Small intestine (tissue), 7 donors: ENCODE data around the gene PAPSS2. TPM values are rescaled to one million over a fixed set of nuclear protein-coding genes. Genes with fewer than 3 reads are reported as not detected.

Source experiments
- DNase-seq, 2 donors: peaks; one replicate each; pipeline versions ENCODE4 v3.0.0 to v3.0.0-alpha.2; 2013
- FAIRE-seq: peaks from 2 replicates; lab custom pipeline; 2012; peaks lifted over from hg19 to GRCh38; lab: Jason Lieb, UNC
- H3K27ac ChIP-seq, 3 donors: one replicate each; pipeline ENCODE4 v1.5.1; 2013; ENCODE audit warnings: low read length in 2 of 3, mild to moderate bottlenecking in 2 of 3, control low read depth in 1 of 3, inconsistent platforms in 1 of 3, low read depth in 1 of 3, moderate library complexity in 1 of 3
- H3K27me3 ChIP-seq, 3 donors: one replicate each; pipeline ENCODE4 v1.6.1; 2013; ENCODE audit warnings: low read length in 3 of 3, inconsistent platforms in 1 of 3; ENCODE audit not compliant: control insufficient read depth in 3 of 3, insufficient read depth in 3 of 3
- H3K36me3 ChIP-seq, 3 donors: one replicate each; pipeline ENCODE4 v1.6.1; 2013; ENCODE audit warnings: low read length in 3 of 3, inconsistent platforms in 1 of 3, low read depth in 1 of 3, mild to moderate bottlenecking in 1 of 3, moderate library complexity in 1 of 3; ENCODE audit not compliant: control insufficient read depth in 3 of 3, insufficient read depth in 2 of 3
- H3K4me1 ChIP-seq, 3 donors: one replicate each; pipeline ENCODE4 v1.6.1; 2013; ENCODE audit warnings: low read length in 2 of 3, inconsistent platforms in 1 of 3, low read depth in 1 of 3, mild to moderate bottlenecking in 1 of 3, moderate library complexity in 1 of 3; ENCODE audit not compliant: control insufficient read depth in 3 of 3, insufficient read depth in 2 of 3
- H3K4me3 ChIP-seq, 3 donors: one replicate each; pipeline ENCODE4 v1.5.1; 2013; ENCODE audit warnings: low read length in 3 of 3, control low read depth in 1 of 3, inconsistent platforms in 1 of 3, low read depth in 1 of 3, mild to moderate bottlenecking in 1 of 3, moderate library complexity in 1 of 3
- H3K9me3 ChIP-seq, 2 donors: one replicate each; pipeline ENCODE4 v1.6.1; 2013; ENCODE audit warnings: low read depth in 1 of 2, low read length in 1 of 2; ENCODE audit not compliant: control insufficient read depth in 2 of 2, insufficient read depth in 1 of 2
- WGBS, 3 donors: extraction: QIAGEN DNeasy Blood & Tissue Kit; methylation state at CpG; one replicate each; pipeline ENCODE4 v1.1.7; 2013; 5-methylcytosine and 5-hydroxymethylcytosine counted together
- polyA plus RNA-seq, 4 donors: library from polyadenylated mRNA; stranded (reverse) in 3 of 4; unstranded in 1 of 4; fragments of 200-250 nt in 3 of 4; fragments of 120-200 nt in 1 of 4; gene quantifications; one replicate each; pipeline versions ENCODE4 v1.2.1 to v1.2.3, GENCODE V29; 2013
- donor health status: healthy with polysubstance abuse.
- donor health status: control.
- donor health status: control.
- donor health status: Bipolar disorder and iron deficiency.
- donor health status: healthy.

The PAPSS2 gene
- polyA plus RNA-seq, 4 donors: 28.4 to 90.5 (median 58.1) TPM

DNA sequence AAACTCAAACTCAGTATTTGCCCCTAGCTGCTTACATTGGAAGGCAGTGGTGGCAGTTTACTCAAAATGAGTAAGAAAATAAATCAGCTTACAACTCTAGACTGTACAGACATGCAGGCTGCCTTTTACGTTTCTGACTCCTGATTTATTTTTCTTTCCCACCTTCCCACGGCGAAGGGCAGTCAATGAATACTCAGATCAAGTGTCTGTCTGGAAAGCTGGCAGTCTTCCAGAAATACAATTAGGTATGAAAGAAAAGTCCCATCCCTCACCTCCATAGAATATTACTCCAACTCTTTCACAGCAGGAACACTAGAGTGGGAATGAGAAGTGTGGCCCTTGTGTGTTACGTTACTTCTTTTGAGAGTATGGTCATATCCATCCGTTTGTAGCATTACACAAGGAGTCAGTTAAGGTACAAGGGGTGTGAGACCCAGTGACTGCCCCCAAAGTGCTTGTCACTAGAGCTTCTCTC is 1.3 kb upstream of the PAPSS2 start:
- DNase-seq (no peak), FAIRE-seq (no peak)
- H3K36me3 ChIP-seq: no peaks in the 10 kb centered on the region
- peaks cover 0 to 5% (median 0%) of the 10 kb centered on the region in 3 donors for H3K4me1 ChIP-seq
- peaks cover 0 to 2% (median 0%) of the 10 kb centered on the region in 3 donors for H3K27me3 ChIP-seq
- H3K27ac ChIP-seq: no peak overlapping the region
- no peak overlapping the region for H3K4me3 ChIP-seq
- WGBS, 3 donors: 85 to 88% (median 88%) methylated on average over 5 of the region's 5 CpGs
- no peaks in the 10 kb centered on the region for H3K9me3 ChIP-seq

GRCh38 chr10:87658858-87659555 is 671 bp upstream of the PAPSS2 start:
- FAIRE-seq: no peak
- 62 to 73% (median 67%) methylated on average over 15 of the region's 15 CpGs for WGBS, 3 donors
- Histone ChIP-seq H3K36me3 (peaks cover 0 to 3% (median 0%) of the 10 kb centered on the region in 3 donors), H3K9me3 (no peaks in the 10 kb centered on the region), H3K4me3 (peak overlapping the region; percentile 66 to 95 (median 70)), H3K4me1 (peaks cover 0 to 5% (median 0%) of the 10 kb centered on the region in 3 donors), H3K27me3 (peaks cover 0 to 2% (median 0%) of the 10 kb centered on the region in 3 donors), H3K27ac (no peak overlapping the region)
- peak in 1 of 2 donors; percentile 27 for DNase-seq

- Histone ChIP-seq H3K4me3 (peak overlapping the region; percentile 66 to 95 (median 70)), H3K4me1 (peaks cover 0 to 5% (median 0%) of the 10 kb centered on the region in 3 donors), H3K36me3 (peaks cover 0 to 3% (median 0%) of the 10 kb centered on the region in 3 donors), H3K9me3 (no peaks in the 10 kb centered on the region), H3K27me3 (peaks cover 0 to 2% (median 0%) of the 10 kb centered on the region in 3 donors), H3K27ac (peak overlapping the region; percentile 60 to 73 (median 66))
- 31 to 35% (median 33%) methylated on average over 12 of the region's 12 CpGs for WGBS, 3 donors
- FAIRE-seq (no peak), DNase-seq (peak; percentile 63 to 66)
Measured at GRCh38 chr10:87660484-87661133, 931 bp downstream of the PAPSS2 start.

GRCh38 chr10:87661861-87662785 is 2.4 kb downstream of the PAPSS2 start:
- Histone ChIP-seq H3K4me3 (no peak overlapping the region), H3K4me1 (peaks cover 0 to 8% (median 5%) of the 10 kb centered on the region in 3 donors), H3K9me3 (no peaks in the 10 kb centered on the region), H3K27me3 (peaks cover 0 to 2% (median 0%) of the 10 kb centered on the region in 3 donors), H3K36me3 (peaks cover 0 to 3% (median 0%) of the 10 kb centered on the region in 3 donors), H3K27ac (no peak overlapping the region)
- WGBS, 3 donors: 70 to 85% (median 75%) methylated on average over 6 of the region's 6 CpGs
- FAIRE-seq: no peak
- peak in 1 of 2 donors; percentile 25 for DNase-seq

DNA sequence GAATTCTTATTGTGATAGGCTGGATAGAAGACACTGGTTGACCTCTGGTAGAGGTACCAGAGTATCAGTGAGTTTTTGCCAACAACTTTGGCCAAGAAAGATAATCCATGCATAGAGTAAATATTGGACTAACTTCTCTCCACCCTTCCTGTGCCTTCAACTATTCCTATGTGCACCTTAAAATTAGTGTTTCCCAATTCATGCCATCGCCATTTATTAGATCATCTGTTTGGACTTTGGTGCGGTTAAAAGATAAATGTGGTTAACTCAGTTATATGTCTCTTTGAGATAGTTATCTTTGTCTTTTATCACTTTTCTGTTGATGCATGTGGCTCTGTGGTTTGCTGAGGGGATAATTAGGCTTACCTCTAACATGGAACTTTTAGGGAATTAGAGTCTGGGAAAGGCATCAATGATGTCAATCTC is 4.6 kb downstream of the PAPSS2 start:
- Histone ChIP-seq H3K4me1 (peaks cover 0 to 24% (median 5%) of the 10 kb centered on the region in 3 donors), H3K36me3 (peaks cover 0 to 3% (median 0%) of the 10 kb centered on the region in 3 donors), H3K9me3 (no peaks in the 10 kb centered on the region), H3K4me3 (no peak overlapping the region), H3K27me3 (peaks cover 0 to 2% (median 0%) of the 10 kb centered on the region in 3 donors), H3K27ac (no peak overlapping the region)
- DNase-seq: no peak
- FAIRE-seq: no peak
- WGBS, 3 donors: 42 to 66% (median 42%) methylated on average over 2 of the region's 2 CpGs

DNA sequence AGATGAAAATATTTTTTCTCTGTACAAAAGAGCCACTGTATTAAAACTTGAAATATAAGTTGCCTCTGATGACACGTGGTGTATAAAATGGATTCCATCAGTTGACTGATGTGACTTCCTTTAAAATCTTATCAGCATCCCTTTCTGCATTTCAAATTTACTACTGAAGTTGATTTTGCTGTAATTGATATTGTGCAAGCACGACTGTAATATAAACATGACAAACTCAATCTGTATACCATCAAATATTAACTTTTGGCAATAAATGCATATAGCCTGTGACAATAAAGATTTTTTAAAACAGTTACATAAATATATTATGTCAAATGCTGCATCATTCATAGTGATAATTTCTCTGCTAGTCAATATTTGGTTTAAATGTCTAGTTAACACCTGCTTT is 7.8 kb downstream of the PAPSS2 start:
- H3K27me3 ChIP-seq: no peaks in the 10 kb centered on the region
- FAIRE-seq (no peak), DNase-seq (peak in 1 of 2 donors; percentile 55)
- H3K4me1 ChIP-seq: peaks cover 0 to 24% (median 0%) of the 10 kb centered on the region in 3 donors
- H3K9me3 ChIP-seq: no peaks in the 10 kb centered on the region
- no peak overlapping the region for H3K27ac ChIP-seq
- H3K4me3 ChIP-seq: no peak overlapping the region
- 22 to 52% (median 35%) methylated on average over 2 of the region's 2 CpGs for WGBS, 3 donors
- H3K36me3 ChIP-seq: peaks cover 0 to 3% (median 0%) of the 10 kb centered on the region in 3 donors

GRCh38 chr10:87668324-87669074 is 8.8 kb downstream of the PAPSS2 start:
- Histone ChIP-seq H3K4me3 (no peak overlapping the region), H3K36me3 (peaks cover 0 to 3% (median 0%) of the 10 kb centered on the region in 3 donors), H3K4me1 (peaks cover 0 to 24% (median 0%) of the 10 kb centered on the region in 3 donors), H3K27ac (peak overlapping the region in 2 of 3 donors; percentile 11 to 40), H3K27me3 (no peaks in the 10 kb centered on the region), H3K9me3 (no peaks in the 10 kb centered on the region)
- FAIRE-seq: no peak
- 18 to 47% (median 36%) methylated on average over 5 of the region's 5 CpGs for WGBS, 3 donors
- DNase-seq: peak; percentile 41 to 58
